ENCODE results near the gene SLC11A2. TPM values are rescaled to one million over a fixed set of nuclear protein-coding genes. Genes with fewer than 3 reads are reported as not detected.
"Not testable (repeated sequence)": the region's sequence is repeated elsewhere in the genome, so short reads cannot be mapped to it uniquely, and the experiment has no call there.

Gene SLC11A2
- total RNA-seq, 1 experiment from 2014 or later = 47.4 TPM

DNA sequence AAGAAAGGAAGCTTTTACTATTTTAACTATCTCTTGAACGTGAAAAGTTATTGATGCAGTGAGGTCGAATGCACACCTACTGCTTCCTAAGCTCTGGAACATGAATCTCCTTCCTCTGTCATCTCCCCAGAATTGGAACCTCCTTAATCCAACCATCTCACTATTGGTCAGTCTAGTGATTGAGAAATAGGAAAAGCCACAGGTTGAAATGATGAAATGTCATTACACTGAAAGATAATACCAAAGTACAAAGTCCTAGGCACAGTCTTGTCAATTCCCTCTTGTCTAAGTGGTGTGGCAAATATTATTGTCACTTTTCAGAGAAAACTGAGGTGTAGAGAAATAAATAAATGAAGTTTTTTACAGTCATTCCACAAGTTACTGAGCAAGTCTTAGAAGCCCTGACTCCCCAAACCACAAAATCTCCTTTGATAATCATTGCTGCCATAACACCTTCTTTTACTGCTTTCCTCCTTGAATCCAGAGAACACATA, 93.3 kb downstream of the SLC11A2 start:
- H4K20me1 ChIP-seq (ENCODE audit: insufficient read depth, low read depth, low read length) = no peaks in the 10 kb centered on the region
- H3K9ac ChIP-seq (ENCODE audit: low read length) = no peak overlapping the region
- H3K9me2 ChIP-seq (replicated peaks; ENCODE audit: insufficient read depth, low read length) = no peaks in the 10 kb centered on the region
- no peaks in the 10 kb centered on the region for H3K27me3 ChIP-seq (ENCODE audit: low read length)
- H3K79me2 ChIP-seq (ENCODE audit: low read length) = peaks cover 22% of the 10 kb centered on the region
- H3K4me3 ChIP-seq (ENCODE audit: low read length) = no peak overlapping the region
- H2AFZ ChIP-seq (ENCODE audit: low read length) = no peak overlapping the region
- peaks cover 24% of the 10 kb centered on the region for H3K36me3 ChIP-seq (ENCODE audit: insufficient read depth, low read length)
- peak overlapping the region; percentile 89 for H3K27ac ChIP-seq (ENCODE audit: low read length)
- H3K4me1 ChIP-seq (ENCODE audit: low read length) = peaks cover 77% of the 10 kb centered on the region
- peak overlapping the region; percentile 7 for H3K4me2 ChIP-seq (ENCODE audit: low read depth, low read length, poor library complexity, severe bottlenecking)
- H3K9me3 ChIP-seq (ENCODE audit: low read length) = peaks cover 6% of the 10 kb centered on the region; the same call in 1 of the 2 replicates
- no peak for DNase-seq

GRCh38 chr12:50930477-50930876, 95.7 kb downstream of the SLC11A2 start:
- peaks cover 23% of the 10 kb centered on the region; the same call in 1 of the 2 replicates for H3K36me3 ChIP-seq (ENCODE audit: insufficient read depth, low read length)
- H3K9me3 ChIP-seq (ENCODE audit: low read length); H3K4me2 ChIP-seq (ENCODE audit: low read depth, low read length, poor library complexity, severe bottlenecking); H3K4me3 ChIP-seq (ENCODE audit: low read length); H4K20me1 ChIP-seq (ENCODE audit: insufficient read depth, low read depth, low read length); H2AFZ ChIP-seq (ENCODE audit: low read length); DNase-seq; H3K27ac ChIP-seq (ENCODE audit: low read length); H3K27me3 ChIP-seq (ENCODE audit: low read length); H3K9ac ChIP-seq (ENCODE audit: low read length); H3K9me2 ChIP-seq (replicated peaks; ENCODE audit: insufficient read depth, low read length): not testable (repeated sequence)
- H3K79me2 ChIP-seq (ENCODE audit: low read length) = peaks cover 45% of the 10 kb centered on the region
- H3K4me1 ChIP-seq (ENCODE audit: low read length) = peaks cover 78% of the 10 kb centered on the region

DNA sequence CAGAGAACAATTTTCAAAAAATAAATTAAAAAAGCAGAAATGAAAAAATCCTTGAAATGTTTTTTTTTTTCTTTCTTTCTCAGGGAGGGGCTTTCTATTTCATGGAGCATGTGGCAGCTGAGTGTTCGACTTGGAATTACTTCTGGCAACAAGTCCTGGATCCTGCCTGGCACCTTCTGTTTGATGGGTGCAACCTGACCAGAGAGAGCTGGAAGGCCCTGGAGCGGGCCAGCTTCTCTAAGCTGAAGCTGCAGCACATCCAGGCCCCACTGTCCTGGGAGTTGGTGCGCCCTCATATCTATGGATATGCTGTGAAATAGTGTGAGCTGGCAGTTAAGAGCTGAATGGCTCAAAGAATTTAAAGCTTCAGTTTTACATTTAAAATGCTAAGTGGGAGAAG, 96.4 kb downstream of the SLC11A2 start:
- H3K4me1 ChIP-seq (ENCODE audit: low read length) = peaks cover 74% of the 10 kb centered on the region
- no peak for DNase-seq
- H3K9me3 ChIP-seq (ENCODE audit: low read length) = no peaks in the 10 kb centered on the region
- H3K36me3 ChIP-seq (ENCODE audit: insufficient read depth, low read length) = peaks cover 23% of the 10 kb centered on the region; the same call in 1 of the 2 replicates
- H2AFZ ChIP-seq (ENCODE audit: low read length) = no peak overlapping the region
- H3K79me2 ChIP-seq (ENCODE audit: low read length) = peaks cover 52% of the 10 kb centered on the region
- no peak overlapping the region for H3K4me3 ChIP-seq (ENCODE audit: low read length)
- no peak overlapping the region for H3K9ac ChIP-seq (ENCODE audit: low read length)
- no peaks in the 10 kb centered on the region for H3K27me3 ChIP-seq (ENCODE audit: low read length)
- peak overlapping the region; percentile 99 for H3K27ac ChIP-seq (ENCODE audit: low read length)
- H3K9me2 ChIP-seq (replicated peaks; ENCODE audit: insufficient read depth, low read length) = no peaks in the 10 kb centered on the region
- no peaks in the 10 kb centered on the region for H4K20me1 ChIP-seq (ENCODE audit: insufficient read depth, low read depth, low read length)
- peak overlapping the region; percentile 97 for H3K4me2 ChIP-seq (ENCODE audit: low read depth, low read length, poor library complexity, severe bottlenecking)

Small RNA genes lying within 50 kb of the gene (small RNA-seq; reads per million reads assigned to genes)
- gene AC008121.1 (not detected), gene RF00019 (not detected), gene RNU6-1273P (not detected), gene RNU6-87P (not detected)

Other genes with a start within 250 kb of the SLC11A2 start
- gene TMPRSS12, start 183.5 kb downstream of the SLC11A2 start, total RNA-seq (2014; rRNA removed; shearing (Covaris generic); ENCODE audit: low replicate concordance) = not detected in 2 replicates
- not detected in 2 replicates for gene HIGD1C, start 73.8 kb downstream of the SLC11A2 start, total RNA-seq (2014; rRNA removed; shearing (Covaris generic); ENCODE audit: low replicate concordance)
- gene LETMD1, start 21.9 kb upstream of the SLC11A2 start, total RNA-seq (2014; rRNA removed; shearing (Covaris generic); ENCODE audit: low replicate concordance) = 95.0 and 105 TPM in 2 replicates
- 14.5 and 15.2 TPM in 2 replicates for gene CSRNP2, start 57.2 kb upstream of the SLC11A2 start, total RNA-seq (2014; rRNA removed; shearing (Covaris generic); ENCODE audit: low replicate concordance)
- gene TFCP2, start 146.8 kb upstream of the SLC11A2 start, total RNA-seq (2014; rRNA removed; shearing (Covaris generic); ENCODE audit: low replicate concordance) = 17.9 and 26.5 TPM in 2 replicates
- 1.6 and 3.2 TPM in 2 replicates for gene POU6F1, start 191.7 kb upstream of the SLC11A2 start, total RNA-seq (2014; rRNA removed; shearing (Covaris generic); ENCODE audit: low replicate concordance)
- 189 and 362 TPM in 2 replicates for gene DAZAP2, start 212.4 kb upstream of the SLC11A2 start, total RNA-seq (2014; rRNA removed; shearing (Covaris generic); ENCODE audit: low replicate concordance)
- 2.3 and 2.5 TPM in 2 replicates for gene SMAGP, start 244.0 kb upstream of the SLC11A2 start, total RNA-seq (2014; rRNA removed; shearing (Covaris generic); ENCODE audit: low replicate concordance)

All from Karpas-422 (cell line).